Activated naive CD8-positive, alpha-beta T cell (primary cell): Measurements from ENCODE around the gene GNG10.
A peak's percentile ranks its signal among the peaks of the same experiment; 100 is the strongest.
"Not testable (repeated sequence)": the region's sequence is repeated elsewhere in the genome, so short reads cannot be mapped to it uniquely, and the experiment has no call there.

ENCODE experiments used
- H3K27ac Mint-ChIP-seq: one replicate; pipeline ENCODE4 v1.8.0; 2021; ENCODE audit warnings: mixed read lengths
- H3K27me3 Mint-ChIP-seq: one replicate; pipeline ENCODE4 v1.8.0; 2021; ENCODE audit warnings: mixed read lengths
- H3K36me3 Mint-ChIP-seq: one replicate; pipeline ENCODE4 v1.8.0; 2021; ENCODE audit warnings: mixed read lengths
- H3K4me1 Mint-ChIP-seq: one replicate; pipeline ENCODE4 v1.8.0; 2021; ENCODE audit warnings: low read depth, mixed read lengths
- H3K4me3 Mint-ChIP-seq: one replicate; pipeline ENCODE4 v1.8.0; 2021; ENCODE audit warnings: mild to moderate bottlenecking, mixed read lengths
- H3K9me3 Mint-ChIP-seq: one replicate; pipeline ENCODE4 v1.8.0; 2021; ENCODE audit warnings: low read depth, mixed read lengths

GNG10 gene

GRCh38 chr9:111661150-111661801 is at the start of gene GNG10:
GNG10 (plus strand) TSS chr9:111661605; CDS start chr9:111661635, 30 bp downstream.
- peak within 1 kb of the TSS; percentile 95 for H3K4me3 Mint-ChIP-seq
- H3K4me1 Mint-ChIP-seq: peaks cover 30% of the 10 kb centered on the region
- H3K36me3 Mint-ChIP-seq: peaks cover 2% of the 10 kb centered on the region
- H3K27me3 Mint-ChIP-seq: no peaks in the 10 kb centered on the region
- no peaks in the 10 kb centered on the region for H3K9me3 Mint-ChIP-seq
- H3K27ac Mint-ChIP-seq: peak within 1 kb of the TSS; percentile 90

DNA sequence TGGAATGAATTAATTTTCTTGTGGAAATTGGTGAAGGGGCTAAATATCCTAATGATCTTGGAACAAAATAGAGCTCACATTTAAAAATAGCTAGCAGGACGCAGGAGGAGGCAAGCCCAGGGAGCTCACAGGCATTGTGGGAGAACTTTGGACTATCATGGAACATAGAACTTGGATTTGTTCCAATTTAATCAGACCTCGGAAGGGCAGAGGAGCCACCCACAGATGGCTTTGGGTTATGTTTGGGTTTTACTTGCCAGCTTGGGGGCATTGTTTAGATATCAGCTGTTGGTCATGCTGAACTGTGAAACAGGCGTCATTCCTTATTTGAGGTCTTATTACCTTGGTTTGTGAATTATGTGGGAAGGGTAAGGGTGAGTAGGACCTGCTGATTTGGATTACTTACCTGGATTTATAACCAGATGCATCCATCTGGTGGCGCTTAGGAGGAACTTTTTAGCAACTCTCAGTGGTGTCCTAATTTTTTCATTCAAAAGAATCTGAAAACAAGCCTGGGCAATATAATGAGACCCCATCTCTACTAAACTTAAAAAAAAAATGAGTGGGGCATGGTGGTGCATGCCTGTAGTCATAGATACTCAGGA is 47.9 kb upstream of the GNG10 start:
- Mint-ChIP-seq H3K4me1 (no peaks in the 10 kb centered on the region), H3K27ac (no peak overlapping the region), H3K4me3 (no peak overlapping the region), H3K9me3 (no peaks in the 10 kb centered on the region), H3K27me3 (peaks cover 16% of the 10 kb centered on the region), H3K36me3 (no peaks in the 10 kb centered on the region)

GRCh38 chr9:111615928-111616327 is 45.5 kb upstream of the GNG10 start:
- Mint-ChIP-seq H3K4me3 (no peak overlapping the region), H3K9me3 (no peaks in the 10 kb centered on the region), H3K27me3 (peaks cover 8% of the 10 kb centered on the region), H3K36me3 (no peaks in the 10 kb centered on the region), H3K27ac (no peak overlapping the region), H3K4me1 (no peaks in the 10 kb centered on the region)

DNA sequence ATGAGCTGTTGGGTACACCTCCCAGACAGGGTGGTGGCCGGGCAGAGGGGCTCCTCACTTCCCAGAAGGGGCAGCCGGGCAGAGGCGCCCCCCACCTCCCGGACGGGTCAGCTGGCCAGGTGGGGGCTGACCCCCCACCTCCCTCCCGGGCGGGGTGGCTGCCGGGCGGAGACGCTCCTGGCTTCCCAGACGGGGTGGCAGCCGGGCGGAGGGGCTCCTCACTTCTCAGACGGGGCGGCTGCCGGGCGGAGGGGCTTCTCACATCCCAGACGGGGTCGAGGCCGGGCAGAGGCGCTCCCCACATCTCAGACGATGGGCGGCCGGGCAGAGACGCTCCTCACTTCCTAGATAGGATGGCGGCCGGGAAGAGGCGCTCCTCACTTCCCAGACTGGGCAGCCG is 44.1 kb upstream of the GNG10 start:
- not testable (repeated sequence) for H3K36me3 Mint-ChIP-seq, H3K4me3 Mint-ChIP-seq, H3K4me1 Mint-ChIP-seq, H3K27ac Mint-ChIP-seq, H3K27me3 Mint-ChIP-seq, H3K9me3 Mint-ChIP-seq

- H3K27ac Mint-ChIP-seq: no peak overlapping the region
- no peak overlapping the region for H3K4me3 Mint-ChIP-seq
- H3K36me3 Mint-ChIP-seq: no peaks in the 10 kb centered on the region
Observed at GRCh38 chr9:111621895-111622480, 39.4 kb upstream of the GNG10 start.

GRCh38 chr9:111622626-111623025 is 38.8 kb upstream of the GNG10 start:
- Mint-ChIP-seq H3K27ac (no peak overlapping the region), H3K27me3 (peaks cover 5% of the 10 kb centered on the region), H3K36me3 (no peaks in the 10 kb centered on the region), H3K4me1 (no peaks in the 10 kb centered on the region), H3K9me3 (no peaks in the 10 kb centered on the region), H3K4me3 (no peak overlapping the region)

More at GRCh38 chr9:111621895-111622480, 39.4 kb upstream of the GNG10 start:
- Mint-ChIP-seq H3K27me3 (peaks cover 5% of the 10 kb centered on the region), H3K9me3 (no peaks in the 10 kb centered on the region), H3K4me1 (no peaks in the 10 kb centered on the region)

- Mint-ChIP-seq H3K9me3 (no peaks in the 10 kb centered on the region), H3K36me3 (no peaks in the 10 kb centered on the region), H3K4me3 (no peak overlapping the region), H3K4me1 (peaks cover 12% of the 10 kb centered on the region), H3K27ac (no peak overlapping the region), H3K27me3 (peaks cover 3% of the 10 kb centered on the region)
Observed at GRCh38 chr9:111627260-111627963, 34.0 kb upstream of the GNG10 start.

- Mint-ChIP-seq H3K4me1 (peaks cover 22% of the 10 kb centered on the region), H3K9me3 (no peaks in the 10 kb centered on the region), H3K27me3 (peaks cover 3% of the 10 kb centered on the region), H3K36me3 (no peaks in the 10 kb centered on the region), H3K4me3 (no peak overlapping the region), H3K27ac (no peak overlapping the region)
Observed at GRCh38 chr9:111628411-111628810, 33.0 kb upstream of the GNG10 start.

DNA sequence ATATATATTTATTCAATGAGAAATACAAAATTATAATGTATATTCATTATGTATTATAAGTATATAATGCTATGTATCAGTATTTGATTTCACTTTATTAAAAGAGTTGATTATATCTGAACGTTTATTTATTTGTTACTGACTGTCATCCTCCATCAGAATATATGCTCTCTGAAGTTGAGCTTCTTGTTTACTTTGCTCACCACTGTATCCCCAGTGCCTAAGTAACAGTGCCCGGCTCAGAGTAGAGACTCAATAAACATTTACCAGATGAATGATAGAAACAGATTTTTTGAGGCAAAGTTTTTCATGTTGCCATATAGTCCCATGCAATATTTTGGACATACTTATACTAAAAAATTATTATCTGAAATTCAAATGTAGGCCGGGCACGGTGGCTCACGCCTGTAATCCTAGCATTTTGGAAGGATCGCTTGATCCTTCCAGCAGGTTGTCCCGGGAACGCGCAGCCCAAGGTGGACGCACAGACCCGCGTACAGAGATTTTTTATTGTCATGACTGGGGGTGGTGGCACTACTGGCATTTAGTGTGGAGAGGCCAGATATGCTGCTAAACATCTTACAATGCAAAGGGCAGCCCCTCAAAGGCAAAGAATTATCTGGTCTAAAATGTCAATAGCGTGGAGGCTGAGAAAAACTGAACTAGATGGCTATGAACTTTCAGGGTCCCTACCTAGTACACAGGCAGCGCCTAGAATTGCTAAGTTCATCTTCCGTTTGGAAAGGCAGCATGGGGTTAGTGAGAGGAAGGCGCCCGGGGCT is 31.0 kb upstream of the GNG10 start:
- peaks cover 40% of the 10 kb centered on the region for H3K4me1 Mint-ChIP-seq
- no peaks in the 10 kb centered on the region for H3K9me3 Mint-ChIP-seq
- H3K27me3 Mint-ChIP-seq: no peaks in the 10 kb centered on the region
- H3K27ac Mint-ChIP-seq: peak overlapping the region; percentile 93
- peaks cover 3% of the 10 kb centered on the region for H3K36me3 Mint-ChIP-seq
- H3K4me3 Mint-ChIP-seq: peak overlapping the region; percentile 98

GRCh38 chr9:111630964-111631213 is 30.5 kb upstream of the GNG10 start:
- Mint-ChIP-seq H3K4me3 (peak overlapping the region; percentile 98), H3K9me3 (no peaks in the 10 kb centered on the region), H3K4me1 (peaks cover 44% of the 10 kb centered on the region), H3K36me3 (peaks cover 3% of the 10 kb centered on the region), H3K27ac (peak overlapping the region; percentile 93), H3K27me3 (no peaks in the 10 kb centered on the region)

- H3K27ac Mint-ChIP-seq: peak within 1 kb of the TSS; percentile 93
- H3K4me3 Mint-ChIP-seq: peak within 1 kb of the TSS; percentile 98
- H3K27me3 Mint-ChIP-seq: no peaks in the 10 kb centered on the region
- no peaks in the 10 kb centered on the region for H3K9me3 Mint-ChIP-seq
- H3K4me1 Mint-ChIP-seq: peaks cover 47% of the 10 kb centered on the region
- peaks cover 3% of the 10 kb centered on the region for H3K36me3 Mint-ChIP-seq
Observed at GRCh38 chr9:111631214-111631971, 30.0 kb upstream of the GNG10 start, which contains the start of gene DNAJC25. DNAJC25 (plus strand) TSS chr9:111631334; CDS start chr9:111631408, 74 bp downstream.

- H3K4me3 Mint-ChIP-seq: peak overlapping the region; percentile 98
- H3K36me3 Mint-ChIP-seq: peaks cover 3% of the 10 kb centered on the region
- H3K9me3 Mint-ChIP-seq: no peaks in the 10 kb centered on the region
- peak overlapping the region; percentile 91 for H3K27ac Mint-ChIP-seq
- no peaks in the 10 kb centered on the region for H3K27me3 Mint-ChIP-seq
- H3K4me1 Mint-ChIP-seq: peaks cover 47% of the 10 kb centered on the region
Observed at GRCh38 chr9:111632060-111632459, 29.3 kb upstream of the GNG10 start.

DNA sequence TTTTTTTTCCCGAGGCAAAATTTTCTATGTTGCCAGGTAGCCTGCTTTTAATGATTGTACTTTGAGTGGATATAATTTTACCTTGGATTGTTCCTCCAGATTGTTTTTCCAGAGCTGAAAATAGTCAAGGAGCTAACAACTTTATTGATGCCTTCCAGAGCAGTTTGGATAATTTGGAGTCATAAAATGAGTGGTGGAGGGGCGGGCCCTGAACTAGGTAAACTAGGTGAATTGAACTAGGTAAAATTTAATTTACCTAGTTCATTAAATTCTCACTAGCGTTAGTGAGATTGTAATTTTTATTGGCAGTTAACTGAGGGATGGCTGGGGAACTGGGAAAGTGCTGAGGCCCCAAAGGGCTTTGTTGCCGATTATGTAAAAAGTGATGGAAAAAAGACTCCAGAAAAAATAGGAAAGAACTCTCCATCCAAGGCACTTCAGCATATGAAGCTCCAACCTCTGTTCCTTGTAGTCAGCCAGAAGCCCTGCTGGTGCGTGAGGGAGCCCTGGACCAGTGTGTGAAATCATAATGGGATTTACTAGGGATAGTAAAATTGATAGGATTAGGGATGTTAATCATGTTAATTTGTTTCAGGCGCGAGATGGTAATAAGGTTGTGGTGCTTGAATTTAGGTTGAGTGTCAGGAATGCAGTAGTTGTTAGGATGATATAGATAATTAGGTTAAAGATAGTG is 28.6 kb upstream of the GNG10 start:
- H3K4me3 Mint-ChIP-seq: peak overlapping the region; percentile 98
- peaks cover 3% of the 10 kb centered on the region for H3K36me3 Mint-ChIP-seq
- H3K4me1 Mint-ChIP-seq: peaks cover 47% of the 10 kb centered on the region
- H3K27ac Mint-ChIP-seq: no peak overlapping the region
- H3K27me3 Mint-ChIP-seq: no peaks in the 10 kb centered on the region
- no peaks in the 10 kb centered on the region for H3K9me3 Mint-ChIP-seq

GRCh38 chr9:111633389-111633736 is 28.0 kb upstream of the GNG10 start:
- H3K27me3 Mint-ChIP-seq: no peaks in the 10 kb centered on the region
- peaks cover 47% of the 10 kb centered on the region for H3K4me1 Mint-ChIP-seq
- peaks cover 3% of the 10 kb centered on the region for H3K36me3 Mint-ChIP-seq
- H3K27ac Mint-ChIP-seq: no peak overlapping the region
- no peaks in the 10 kb centered on the region for H3K9me3 Mint-ChIP-seq
- H3K4me3 Mint-ChIP-seq: peak overlapping the region; percentile 98
